HepG2 (cell line): Measurements from ENCODE around the gene RREB1. TPM values are rescaled to one million over a fixed set of nuclear protein-coding genes. Genes with fewer than 3 reads are reported as not detected.

Experiments used
- ATAC-seq: fragments of 200-7000 bp; cut with Tn5 transposase; 3 replicates; pipeline ENCODE4 v1.9.1; 2020; ENCODE audit warnings: mild to moderate bottlenecking, moderate library complexity
- BruUV-seq: library from RNA; stranded (reverse); fragments of 400-500 nt; replicated peaks from 2 replicates; lab custom pipeline; 2021; lab: Mats Ljungman, UMichigan
- CTCF ChIA-PET: fragments of 300-600 bp; formaldehyde crosslinking; extraction: SDS; loops from one replicate; lab custom pipeline; 2021; ENCODE audit warnings: low total read pairs, inconsistent platforms, low intra/inter-chr PET ratio; lab: Yijun Ruan, JAX
- POLR2A ChIA-PET: fragments of 350-600 bp; sonication (Branson Sonifier 250); formaldehyde crosslinking; loops from one replicate; lab custom pipeline; 2020; ENCODE audit warnings: antibody characterized with exemption, inconsistent platforms; lab: Yijun Ruan, JAX
- DNase-seq: peaks from one replicate; pipeline ENCODE4 v3.0.0-alpha.2; 2015; ENCODE audit warnings: low spot score
- FAIRE-seq: peaks from 3 replicates; lab custom pipeline; 2011; peaks lifted over from hg19 to GRCh38; lab: Jason Lieb, UNC
- H2AFZ ChIP-seq: one replicate; pipeline ENCODE4 v1.6.1; 2011; ENCODE audit warnings: low read length, inconsistent platforms
- H3K27ac ChIP-seq: fragments of 300-600 bp; 3 replicates; pipeline ENCODE4 v1.8.0; 2011; ENCODE audit warnings: mixed run types, mild to moderate bottlenecking, mixed read lengths, low read length, inconsistent platforms; ENCODE audit not compliant: insufficient read depth; ENCODE audit errors: extremely low read length
- H3K27me3 ChIP-seq, 2 experiments: fragments of 200-600 bp in 1 of 2; 2 replicates in 1 of 2; 3 replicates in 1 of 2; pipeline versions ENCODE4 v1.6.0 to v1.8.0; 2011; ENCODE audit warnings: low read length in 2 of 2, mild to moderate bottlenecking in 2 of 2, moderate library complexity in 2 of 2, inconsistent platforms in 1 of 2; ENCODE audit not compliant: insufficient read depth in 2 of 2, control insufficient read depth in 1 of 2
- H3K36me3 ChIP-seq, 2 experiments: fragments of 200-600 bp in 1 of 2; replicated peaks in 1 of 2; 2 replicates in 1 of 2; 3 replicates in 1 of 2; pipeline versions ENCODE4 v1.5.1 to v1.8.0; 2011; ENCODE audit warnings: low read length in 2 of 2, inconsistent platforms in 1 of 2; ENCODE audit not compliant: insufficient read depth in 2 of 2, control insufficient read depth in 1 of 2
- H3K4me1 ChIP-seq: 2 replicates; pipeline ENCODE4 v1.5.1; 2012; ENCODE audit warnings: low read length, inconsistent platforms; ENCODE audit not compliant: insufficient read depth
- H3K4me2 ChIP-seq: 2 replicates; pipeline ENCODE4 v1.6.0; 2011; ENCODE audit warnings: low read depth, low read length, inconsistent platforms
- H3K4me3 ChIP-seq, 3 experiments: fragments of 200-600 bp in 1 of 3; sonication (generic), shearing (Covaris generic) in 1 of 3; replicated peaks in 1 of 3; 2 replicates each; pipeline ENCODE4 v1.5.1; 2011 to 2016; ENCODE audit warnings: low read length in 3 of 3, inconsistent platforms in 2 of 3, low read depth in 2 of 3, mild to moderate bottlenecking in 2 of 3, control low read depth in 1 of 3, mixed read lengths in 1 of 3; ENCODE audit not compliant: insufficient read depth in 1 of 3
- H3K79me2 ChIP-seq: one replicate; pipeline ENCODE4 v1.6.1; 2011; ENCODE audit warnings: low read length, inconsistent platforms; ENCODE audit not compliant: insufficient read depth
- H3K9ac ChIP-seq: 2 replicates; pipeline ENCODE4 v1.6.0; 2011; ENCODE audit warnings: mild to moderate bottlenecking, low read depth, low read length, inconsistent platforms; ENCODE audit not compliant: insufficient read depth
- H3K9me3 ChIP-seq: 2 replicates; pipeline ENCODE4 v1.5.1; 2012; ENCODE audit warnings: mild to moderate bottlenecking, low read length
- H4K20me1 ChIP-seq: 2 replicates; pipeline ENCODE4 v1.6.0; 2011; ENCODE audit warnings: inconsistent platforms, mild to moderate bottlenecking, low read length, moderate library complexity; ENCODE audit not compliant: insufficient read depth
- CBX2 ChIP-seq, 2 experiments: fragments of 200-600 bp in 1 of 2; sonication (generic); formaldehyde crosslinking in 1 of 2; IDR thresholded peaks; 2 replicates each; pipeline versions ENCODE4 v1.7.0 to v1.8.1; 2018 to 2022; ENCODE audit warnings: low read depth in 2 of 2, low read length in 1 of 2, mild to moderate bottlenecking in 1 of 2, missing genetic modification reagents in 1 of 2
- CENPBD1 ChIP-seq: sonication (generic); formaldehyde crosslinking; IDR thresholded peaks from 2 replicates; pipeline ENCODE4 v1.8.0; 2022; ENCODE audit warnings: missing genetic modification reagents, low read depth, mild to moderate bottlenecking, borderline replicate concordance
- EZH2 ChIP-seq: conservative IDR thresholded peaks from 2 replicates; pipeline ENCODE4 v1.6.1; 2012; ENCODE audit warnings: mild to moderate bottlenecking, low read depth, low read length, moderate library complexity
- KAT8 ChIP-seq: IDR thresholded peaks from 2 replicates; pipeline ENCODE4 v1.6.1; 2016; ENCODE audit warnings: missing genetic modification reagents, missing compliant biosample characterization
- KLF12 ChIP-seq: sonication (generic); formaldehyde crosslinking; IDR thresholded peaks from 2 replicates; pipeline ENCODE4 v1.4.0; 2020; ENCODE audit warnings: missing genetic modification reagents, borderline replicate concordance
- KLF6 ChIP-seq: IDR thresholded peaks from 2 replicates; pipeline ENCODE4 v1.8.0; 2016; ENCODE audit warnings: missing biosample characterization, missing genetic modification reagents
- KMT2B ChIP-seq: IDR thresholded peaks from 2 replicates; pipeline ENCODE4 v1.6.1; 2016; ENCODE audit warnings: missing genetic modification reagents, missing compliant biosample characterization
- PHF20 ChIP-seq: sonication (generic); formaldehyde crosslinking; IDR thresholded peaks from 2 replicates; pipeline ENCODE4 v1.5.0; 2020; ENCODE audit warnings: mild to moderate bottlenecking, missing genetic modification reagents
- SP4 ChIP-seq: sonication (generic); formaldehyde crosslinking; IDR thresholded peaks from 2 replicates; pipeline ENCODE4 v1.8.1; 2023; ENCODE audit warnings: mild to moderate bottlenecking, missing genetic modification reagents
- SPEN ChIP-seq: sonication (generic); formaldehyde crosslinking; IDR thresholded peaks from 2 replicates; pipeline ENCODE4 v1.5.1; 2020; ENCODE audit warnings: low read depth, mild to moderate bottlenecking, missing genetic modification reagents
- THAP9 ChIP-seq: sonication (generic); formaldehyde crosslinking; IDR thresholded peaks from 2 replicates; pipeline ENCODE4; 2020; ENCODE audit warnings: missing genetic modification reagents, mild to moderate bottlenecking, borderline replicate concordance
- ZC3H4 ChIP-seq: sonication (generic); formaldehyde crosslinking; IDR thresholded peaks from 2 replicates; pipeline ENCODE4 v1.4.0; 2020; ENCODE audit warnings: missing genetic modification reagents, borderline replicate concordance
- ZFYVE20 ChIP-seq: sonication (generic); formaldehyde crosslinking; IDR thresholded peaks from 2 replicates; pipeline ENCODE4 v1.8.0; 2023; ENCODE audit warnings: low read depth, mild to moderate bottlenecking, moderate library complexity, missing genetic modification reagents, borderline replicate concordance
- ZNF224 ChIP-seq: sonication (generic); formaldehyde crosslinking; IDR thresholded peaks from 2 replicates; pipeline ENCODE4 v1.5.0; 2020; ENCODE audit warnings: mild to moderate bottlenecking, missing genetic modification reagents
- ZNF326 ChIP-seq: sonication (generic); formaldehyde crosslinking; IDR thresholded peaks from 2 replicates; pipeline ENCODE4 v1.4.0; 2020; ENCODE audit warnings: missing genetic modification reagents, borderline replicate concordance
- ZNF547 ChIP-seq: sonication (generic); formaldehyde crosslinking; IDR thresholded peaks from 2 replicates; pipeline ENCODE4 v1.5.1; 2020; ENCODE audit warnings: mild to moderate bottlenecking, missing genetic modification reagents
- ZNF552 ChIP-seq: sonication (generic); formaldehyde crosslinking; IDR thresholded peaks from 2 replicates; pipeline ENCODE4 v1.9.0; 2022; ENCODE audit warnings: missing genetic modification reagents, mild to moderate bottlenecking, borderline replicate concordance
- ZNF563 ChIP-seq: sonication (generic); formaldehyde crosslinking; IDR thresholded peaks from 2 replicates; pipeline ENCODE4 v1.8.0; 2022; ENCODE audit warnings: mild to moderate bottlenecking, moderate library complexity, missing genetic modification reagents
- WGBS: methylation state at CpG from one replicate; pipeline ENCODE4 v1.1.6; 2017; ENCODE audit warnings: low lambda C conversion rate; 5-methylcytosine and 5-hydroxymethylcytosine counted together
- in situ Hi-C: cut with HindIII; loops from 2 replicates; pipeline ENCODE4 v1.10.0; 2017; ENCODE audit warnings: low pct_unique_long_range_greater_than_20kb; ENCODE audit not compliant: extremely low pct_ligation_motif_present
- intact Hi-C: fragments of 100-400 bp; cut with micrococcal nuclease; formaldehyde crosslinking; loops from one replicate; pipeline ENCODE4 v1.10.0; 2022; ENCODE audit not compliant: unreplicated experiment
- polyA plus RNA-seq, 8 experiments: library from polyadenylated mRNA; depleted of rRNA in 3 of 8; stranded (reverse) in 7 of 8; unstranded in 1 of 8; fragments of >200 nt; fragmentation: Illumina TruSeq in 4 of 8; extraction: Trizol in 4 of 8; gene quantifications; 2 replicates each; pipeline versions ENCODE4 v1.2.1 to v1.2.3, GENCODE V29; 2011 to 2016; ENCODE audit warnings: low read depth in 4 of 8, missing spikeins in 1 of 8, mixed read lengths in 1 of 8; ENCODE audit not compliant: insufficient read depth in 1 of 8
- total RNA-seq, 5 experiments: library from RNA; depleted of rRNA; stranded (reverse); fragments of >200 nt; fragmentation: Illumina TruSeq; extraction: Trizol; gene quantifications; 2 replicates each; pipeline ENCODE4 v1.2.3, GENCODE V29; 2016; ENCODE audit warnings: low read depth in 1 of 5

Gene RREB1
- total and polyA plus RNA-seq, 2 of the 13 experiments (the other 11 are each of a cell fraction or from before 2014, with no cell fraction given), result 6.1 to 23.2 TPM

GRCh38 chr6:7271205-7271534, 163.4 kb downstream of the RREB1 start (continued):
- TF ChIP-seq SP4 (CRISPR knock-in tag) (peak; percentile 48; the same call in 1 of the 2 replicates), ZNF563 (CRISPR knock-in tag) (0 out of 2 replicates have a peak, but pooled peaks have one; percentile 11), THAP9 (CRISPR knock-in tag) (peak; percentile 13; the same call in 1 of the 2 replicates), SPEN (peak; percentile 10; the same call in 1 of the 2 replicates), ZFYVE20 (peak; percentile 35; the same call in 1 of the 2 replicates), CBX2 (IDR thresholded peaks at IDR 0.05; ENCODE audit: low read depth, low read length) (no peak), CBX2 (CRISPR knock-in tag; IDR thresholded peaks at IDR 0.05; ENCODE audit: low read depth) (no peak), KAT8 (CRISPR knock-in tag) (no peak), KMT2B (CRISPR knock-in tag) (no peak), KLF12 (CRISPR knock-in tag) (0 out of 2 replicates have a peak, but pooled peaks have one; percentile 3), ZNF547 (CRISPR knock-in tag) (no peak), ZNF224 (CRISPR knock-in tag) (0 out of 2 replicates have a peak, but pooled peaks have one; percentile 18)

GRCh38 chr6:7273709-7274108, 165.9 kb downstream of the RREB1 start:
- no peak for ATAC-seq
- no peak for DNase-seq
- TF ChIP-seq KLF6 (CRISPR knock-in tag), result no peak
- no peak for TF ChIP-seq ZNF552 (CRISPR knock-in tag)
- no peak for TF ChIP-seq ZNF326 (CRISPR knock-in tag)
- TF ChIP-seq ZC3H4, result no peak
- TF ChIP-seq CENPBD1 (CRISPR knock-in tag), result no peak
- TF ChIP-seq EZH2, result no peak
- no peak for TF ChIP-seq PHF20 (CRISPR knock-in tag)
- TF ChIP-seq, all 625 proteins: peak for 0
- CTCF ChIA-PET, result no interaction called here
- no peaks in the 10 kb centered on the region for H3K27me3 ChIP-seq
- no peaks in the 10 kb centered on the region for H3K79me2 ChIP-seq
- no peak overlapping the region for H3K4me2 ChIP-seq
- POLR2A ChIA-PET, result no interaction called here
- BruUV-seq, result no TSS peak
- H3K27ac ChIP-seq, result no peak overlapping the region
- H4K20me1 ChIP-seq, result no peaks in the 10 kb centered on the region
- no peaks in the 10 kb centered on the region for H3K9me3 ChIP-seq
- in situ Hi-C loops (no loop called here), intact Hi-C loops (no loop called here)
- H3K4me1 ChIP-seq, result peaks cover 30% of the 10 kb centered on the region
- no peak overlapping the region for H3K9ac ChIP-seq
- no peak overlapping the region for H3K4me3 ChIP-seq
- WGBS, result 84% methylated on average over 8 of the region's 10 CpGs
- H3K36me3 ChIP-seq, result no peaks in the 10 kb centered on the region
- no peak overlapping the region for H2AFZ ChIP-seq
- FAIRE-seq, result no peak
